Skin of body (tissue), 1 donor: Measurements from ENCODE around the gene SLCO1A2. TPM values are rescaled to one million over a fixed set of nuclear protein-coding genes. Genes with fewer than 3 reads are reported as not detected.

Experiments
- total RNA-seq: library from RNA; depleted of rRNA; stranded (reverse); fragments of >200 nt; gene quantifications from one replicate; pipeline ENCODE4 v1.2.3, GENCODE V29; 2014

The SLCO1A2 gene
- total RNA-seq, 1 donor from 2014 or later: not detected

Other genes starting within 250 kb of the SLCO1A2 start
- gene SLCO1B1, start 203.7 kb downstream of the SLCO1A2 start, total RNA-seq: not detected
- gene IAPP, start 38.0 kb upstream of the SLCO1A2 start, total RNA-seq: not detected
- gene PYROXD1, start 102.7 kb upstream of the SLCO1A2 start, total RNA-seq: 12.3 TPM
- 36.4 TPM for gene RECQL, start 166.7 kb upstream of the SLCO1A2 start, total RNA-seq
- 36.2 TPM for gene GOLT1B, start 166.9 kb upstream of the SLCO1A2 start, total RNA-seq
- 1.5 TPM for gene SPX, start 191.4 kb upstream of the SLCO1A2 start, total RNA-seq